Parathyroid adenoma (tissue), 2 donors: ENCODE measurements around the gene DAPK2.

Source experiments
- H2AFZ ChIP-seq: fragments of 300-600 bp; sonication (generic); one replicate; pipeline ENCODE4 v1.7.0; 2017; ENCODE audit warnings: antibody characterized with exemption, mild to moderate bottlenecking
- H3K27ac ChIP-seq: fragments of 300-600 bp; sonication (generic); one replicate; pipeline ENCODE4 v1.7.0; 2017
- H3K27me3 ChIP-seq: fragments of 300-600 bp; sonication (generic); one replicate; pipeline ENCODE4 v1.7.0; 2017; ENCODE audit warnings: low read length; ENCODE audit not compliant: control insufficient read depth, insufficient read depth
- H3K36me3 ChIP-seq: fragments of 300-600 bp; sonication (generic); one replicate; pipeline ENCODE4 v1.7.0; 2017; ENCODE audit warnings: low read length; ENCODE audit not compliant: control insufficient read depth, insufficient read depth
- H3K4me1 ChIP-seq: fragments of 300-600 bp; sonication (generic); one replicate; pipeline ENCODE4 v1.7.0; 2017; ENCODE audit warnings: control low read depth
- H3K4me2 ChIP-seq: fragments of 300-600 bp; sonication (generic); one replicate; pipeline ENCODE4 v1.7.0; 2017; ENCODE audit warnings: low read length
- H3K4me3 ChIP-seq: fragments of 300-600 bp; sonication (generic); one replicate; pipeline ENCODE4 v1.7.0; 2017; ENCODE audit warnings: low read depth, low read length
- H3K79me2 ChIP-seq: fragments of 300-600 bp; sonication (generic); one replicate; pipeline ENCODE4 v1.7.0; 2017; ENCODE audit warnings: control low read depth
- H3K9ac ChIP-seq: fragments of 300-600 bp; sonication (generic); one replicate; pipeline ENCODE4 v1.7.0; 2017; ENCODE audit warnings: mild to moderate bottlenecking
- H3K9me3 ChIP-seq: fragments of 300-600 bp; sonication (generic); one replicate; pipeline ENCODE4 v1.7.0; 2017; ENCODE audit warnings: low read length; ENCODE audit not compliant: control insufficient read depth
- TF ChIP-seq, protein P1 (sequence below): fragments of 300-600 bp; sonication (generic); IDR thresholded peaks from one replicate; pipeline ENCODE4 v1.7.0; 2017; ENCODE audit warnings: antibody characterized with exemption, mild to moderate bottlenecking
- donor health status: primary hyperparathyroidism.

The DAPK2 gene

DNA sequence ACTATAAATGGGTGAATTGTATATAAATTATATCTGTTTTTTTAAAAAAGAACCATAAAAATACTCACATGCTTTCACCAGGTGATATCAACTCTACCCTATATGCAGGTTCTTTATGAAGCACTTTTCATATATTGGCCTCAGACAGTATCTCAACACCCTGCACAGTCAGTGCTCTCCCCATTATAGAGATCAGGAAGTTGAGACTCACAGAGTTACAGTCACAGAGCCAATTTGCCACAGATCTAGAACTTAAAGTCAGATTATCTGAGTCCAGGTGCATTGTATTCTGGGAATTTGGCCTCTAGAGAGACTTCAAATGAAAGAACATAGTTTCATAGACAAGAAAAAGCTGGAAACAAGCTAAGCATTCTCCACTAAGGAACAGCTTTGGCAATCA is 38.1 kb downstream of the DAPK2 start:
- Histone ChIP-seq H3K4me3 (no peak overlapping the region), H3K9me3 (no peaks in the 10 kb centered on the region), H2AFZ (no peak overlapping the region), H3K4me1 (no peaks in the 10 kb centered on the region), H3K79me2 (no peaks in the 10 kb centered on the region), H3K9ac (no peak overlapping the region), H3K36me3 (no peaks in the 10 kb centered on the region), H3K27ac (no peak overlapping the region), H3K27me3 (no peaks in the 10 kb centered on the region), H3K4me2 (no peak overlapping the region)
- TF ChIP-seq, protein P1, sequence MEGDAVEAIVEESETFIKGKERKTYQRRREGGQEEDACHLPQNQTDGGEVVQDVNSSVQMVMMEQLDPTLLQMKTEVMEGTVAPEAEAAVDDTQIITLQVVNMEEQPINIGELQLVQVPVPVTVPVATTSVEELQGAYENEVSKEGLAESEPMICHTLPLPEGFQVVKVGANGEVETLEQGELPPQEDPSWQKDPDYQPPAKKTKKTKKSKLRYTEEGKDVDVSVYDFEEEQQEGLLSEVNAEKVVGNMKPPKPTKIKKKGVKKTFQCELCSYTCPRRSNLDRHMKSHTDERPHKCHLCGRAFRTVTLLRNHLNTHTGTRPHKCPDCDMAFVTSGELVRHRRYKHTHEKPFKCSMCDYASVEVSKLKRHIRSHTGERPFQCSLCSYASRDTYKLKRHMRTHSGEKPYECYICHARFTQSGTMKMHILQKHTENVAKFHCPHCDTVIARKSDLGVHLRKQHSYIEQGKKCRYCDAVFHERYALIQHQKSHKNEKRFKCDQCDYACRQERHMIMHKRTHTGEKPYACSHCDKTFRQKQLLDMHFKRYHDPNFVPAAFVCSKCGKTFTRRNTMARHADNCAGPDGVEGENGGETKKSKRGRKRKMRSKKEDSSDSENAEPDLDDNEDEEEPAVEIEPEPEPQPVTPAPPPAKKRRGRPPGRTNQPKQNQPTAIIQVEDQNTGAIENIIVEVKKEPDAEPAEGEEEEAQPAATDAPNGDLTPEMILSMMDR, result no peak

DNA sequence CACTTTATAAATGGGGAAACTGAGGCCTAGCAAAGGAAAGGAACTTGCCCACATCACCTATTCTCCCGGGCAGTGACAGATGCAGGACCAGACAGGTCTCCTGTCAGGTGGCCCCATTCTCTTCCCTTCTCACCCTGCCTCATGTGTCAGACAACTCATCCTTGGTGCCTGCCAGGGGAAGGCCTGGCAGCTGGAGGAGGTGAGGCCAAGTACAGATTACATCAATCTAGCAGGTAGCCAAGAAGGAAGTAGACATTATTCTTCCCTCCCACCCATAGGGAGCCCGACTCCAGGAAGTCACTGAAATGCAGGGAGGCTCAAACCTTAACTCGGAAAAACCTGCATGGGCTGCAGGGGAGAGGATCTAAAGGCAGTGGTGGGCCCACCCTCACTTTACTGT is 39.6 kb downstream of the DAPK2 start:
- H3K27me3 ChIP-seq, result no peaks in the 10 kb centered on the region

DNA sequence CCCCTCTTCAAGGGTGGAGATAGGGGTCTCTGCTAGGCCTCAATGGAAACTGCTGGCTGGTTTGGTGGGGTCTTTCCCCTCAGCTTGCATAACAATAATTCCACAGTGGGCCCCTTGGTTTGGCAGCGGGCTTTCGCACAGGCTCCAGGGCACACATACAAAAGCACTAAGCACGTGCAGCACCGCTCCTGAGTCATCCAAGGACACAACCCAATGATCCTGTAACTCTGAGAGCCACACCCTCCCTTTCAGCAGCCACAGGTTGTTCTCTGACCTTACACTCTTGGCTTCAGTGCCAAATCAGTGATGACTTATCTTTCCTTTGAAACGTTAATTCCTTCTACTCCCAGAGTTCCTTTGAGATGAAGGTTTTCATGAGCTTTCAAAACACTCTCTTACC is 41.7 kb downstream of the DAPK2 start:
- Histone ChIP-seq H3K9me3 (no peaks in the 10 kb centered on the region), H3K4me1 (no peaks in the 10 kb centered on the region), H3K27ac (no peak overlapping the region), H2AFZ (no peak overlapping the region), H3K27me3 (no peaks in the 10 kb centered on the region), H3K9ac (no peak overlapping the region), H3K36me3 (no peaks in the 10 kb centered on the region), H3K79me2 (no peaks in the 10 kb centered on the region), H3K4me2 (no peak overlapping the region), H3K4me3 (no peak overlapping the region)
- TF ChIP-seq, protein P1, result no peak

More for the DNA sequence above, 39.6 kb downstream of the DAPK2 start:
- Histone ChIP-seq H3K36me3 (no peaks in the 10 kb centered on the region), H3K9me3 (no peaks in the 10 kb centered on the region), H3K4me1 (no peaks in the 10 kb centered on the region), H3K9ac (no peak overlapping the region), H3K4me3 (no peak overlapping the region), H3K4me2 (no peak overlapping the region), H3K27ac (no peak overlapping the region), H2AFZ (no peak overlapping the region), H3K79me2 (no peaks in the 10 kb centered on the region)
- TF ChIP-seq, protein P1, result no peak

DNA sequence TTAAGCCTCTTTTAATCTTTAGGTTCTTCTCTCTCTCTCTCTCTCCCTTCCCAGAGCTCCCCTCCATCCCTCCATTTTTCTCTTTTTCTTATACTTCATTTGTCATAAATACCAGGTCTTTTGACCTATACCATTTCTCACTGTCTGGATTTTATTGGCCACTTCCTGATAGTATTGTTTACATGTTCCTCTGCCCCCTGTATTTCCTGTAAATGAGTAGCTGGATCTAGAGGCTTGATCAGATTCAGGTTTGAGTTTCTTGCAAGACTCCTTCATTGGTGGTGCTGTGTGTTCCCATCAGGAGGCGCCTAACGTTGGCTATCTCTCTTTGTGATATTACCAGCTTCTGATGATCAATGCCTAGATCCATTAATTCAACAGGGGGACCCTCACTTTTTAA is 42.2 kb downstream of the DAPK2 start:
- Histone ChIP-seq H3K27ac (no peak overlapping the region), H3K27me3 (no peaks in the 10 kb centered on the region), H3K4me1 (no peaks in the 10 kb centered on the region), H3K4me2 (no peak overlapping the region), H3K79me2 (no peaks in the 10 kb centered on the region), H3K9ac (no peak overlapping the region), H3K36me3 (no peaks in the 10 kb centered on the region), H3K4me3 (no peak overlapping the region), H3K9me3 (no peaks in the 10 kb centered on the region), H2AFZ (no peak overlapping the region)
- TF ChIP-seq, protein P1, result no peak

- TF ChIP-seq, protein P1, result no peak
- Histone ChIP-seq H3K27ac (no peak overlapping the region), H3K36me3 (no peaks in the 10 kb centered on the region), H3K4me3 (no peak overlapping the region), H3K79me2 (no peaks in the 10 kb centered on the region), H3K4me2 (no peak overlapping the region), H3K9me3 (no peaks in the 10 kb centered on the region), H2AFZ (no peak overlapping the region), H3K9ac (no peak overlapping the region), H3K4me1 (no peaks in the 10 kb centered on the region), H3K27me3 (no peaks in the 10 kb centered on the region)
Observed at GRCh38 chr15:64003182-64003581, 43.1 kb downstream of the DAPK2 start.
